OCI-LY7 (cell line): ENCODE data around the gene HS3ST2.

Experiments used
- CTCF ChIP-seq: fragments of 200-600 bp; sonication (generic); conservative IDR thresholded peaks from 2 replicates; pipeline ENCODE4 v1.5.1; 2014; ENCODE audit warnings: mild to moderate bottlenecking, antibody characterized with exemption, low read length, moderate library complexity, mixed read lengths
- EZH2phosphoT487 ChIP-seq: fragments of 200-600 bp; sonication (generic); IDR thresholded peaks from 2 replicates; pipeline ENCODE4 v1.6.1; 2018; ENCODE audit warnings: low read depth, borderline replicate concordance, mild to moderate bottlenecking, mixed run types, antibody characterized with exemption, low read length, moderate library complexity, mixed read lengths

- TF ChIP-seq CTCF (no peak), EZH2phosphoT487 (no peak)
These were observed 89.8 kb downstream of the HS3ST2 start for GRCh38 chr16:22903716-22904115.
